ENCODE data around the gene ERRFI1. TPM values are rescaled to one million over a fixed set of nuclear protein-coding genes. Genes with fewer than 3 reads are reported as not detected.

Gene ERRFI1
- total RNA-seq, 4 donors from 2014 or later, result 308 to 587 (median 435) TPM

- intact Hi-C loops (cut with DNase I), result loop anchor here (5.0 kb wide), 2 partner anchors 95 to 175 kb away; no protein-coding TSS in a partner anchor
- H3K36me3 ChIP-seq, result no peaks in the 10 kb centered on the region
- peak overlapping the region; percentile 89 to 97 (median 92) for H3K4me3 ChIP-seq
- H3K4me1 ChIP-seq, result peaks cover 33 to 61% (median 53%) of the 10 kb centered on the region in 4 donors
- H3K27ac ChIP-seq (replicated peaks in 1 of 4), result peak overlapping the region; percentile 90 to 98 (median 95)
- DNase-seq (ENCODE audit: extremely low spot score), result no peak
- TF ChIP-seq EP300 (IDR thresholded peaks at IDR 0.05), result no peak
- no peak for TF ChIP-seq POLR2A (IDR thresholded peaks at IDR 0.05; ENCODE audit: low read depth)
- no peak for TF ChIP-seq POLR2AphosphoS5 (IDR thresholded peaks at IDR 0.05)
- TF ChIP-seq CTCF (IDR thresholded peaks at IDR 0.05), result no peak
- H3K27me3 ChIP-seq, result no peaks in the 10 kb centered on the region
- H3K9me3 ChIP-seq, result no peaks in the 10 kb centered on the region
- 77% methylated on average over 24 of the region's 25 CpGs for WGBS
Observed at GRCh38 chr1:8026976-8027747, 1.1 kb upstream of the ERRFI1 start.

- DNase-seq (ENCODE audit: extremely low spot score), result no peak
- Histone ChIP-seq H3K27ac (replicated peaks in 1 of 4) (peak overlapping the region; percentile 90 to 98 (median 95)), H3K27me3 (no peaks in the 10 kb centered on the region), H3K9me3 (no peaks in the 10 kb centered on the region), H3K36me3 (no peaks in the 10 kb centered on the region), H3K4me1 (peaks cover 38 to 60% (median 56%) of the 10 kb centered on the region in 4 donors), H3K4me3 (peak overlapping the region; percentile 89 to 97 (median 92))
- 1% methylated on average over 10 of the region's 69 CpGs for WGBS
- TF ChIP-seq POLR2A (IDR thresholded peaks at IDR 0.05; ENCODE audit: low read depth) (no peak), POLR2AphosphoS5 (IDR thresholded peaks at IDR 0.05) (peak in 1 of 2 donors; percentile 47), EP300 (IDR thresholded peaks at IDR 0.05) (no peak), CTCF (IDR thresholded peaks at IDR 0.05) (no peak)
- intact Hi-C loops (cut with DNase I), result loop anchor here (5.0 kb wide), 2 partner anchors 97 to 177 kb away; no protein-coding TSS in a partner anchor
Observed at GRCh38 chr1:8025671-8026144, 401 bp downstream of the ERRFI1 start.

GRCh38 chr1:8025061-8025670 is 943 bp downstream of the ERRFI1 start:
- H3K27me3 ChIP-seq, result no peaks in the 10 kb centered on the region
- peaks cover 43 to 66% (median 61%) of the 10 kb centered on the region in 4 donors for H3K4me1 ChIP-seq
- peak overlapping the region; percentile 90 to 98 (median 95) for H3K27ac ChIP-seq (replicated peaks in 1 of 4)
- intact Hi-C loops (cut with DNase I), result loop anchor here (5.0 kb wide), 2 partner anchors 97 to 177 kb away; no protein-coding TSS in a partner anchor
- H3K4me3 ChIP-seq, result peak overlapping the region; percentile 89 to 97 (median 92)
- TF ChIP-seq POLR2A (IDR thresholded peaks at IDR 0.05; ENCODE audit: low read depth) (no peak), POLR2AphosphoS5 (IDR thresholded peaks at IDR 0.05) (peak in 1 of 2 donors; percentile 68)
- H3K9me3 ChIP-seq, result no peaks in the 10 kb centered on the region
- no peaks in the 10 kb centered on the region for H3K36me3 ChIP-seq
- 3% methylated on average over 19 of the region's 19 CpGs for WGBS
- no peak for DNase-seq (ENCODE audit: extremely low spot score)

- Histone ChIP-seq H3K4me1 (peaks cover 47 to 73% (median 68%) of the 10 kb centered on the region in 4 donors), H3K27me3 (no peaks in the 10 kb centered on the region), H3K4me3 (peak overlapping the region; percentile 89 to 97 (median 92)), H3K9me3 (no peaks in the 10 kb centered on the region), H3K27ac (replicated peaks in 1 of 4) (peak overlapping the region; percentile 90 to 98 (median 95)), H3K36me3 (no peaks in the 10 kb centered on the region)
- WGBS, result 63% methylated on average over 3 of the region's 3 CpGs
- peak in 1 of 2 donors; percentile 31 for TF ChIP-seq POLR2AphosphoS5 (IDR thresholded peaks at IDR 0.05)
- no peak for TF ChIP-seq POLR2A (IDR thresholded peaks at IDR 0.05; ENCODE audit: low read depth)
- no peak for TF ChIP-seq EP300 (IDR thresholded peaks at IDR 0.05)
- no peak for TF ChIP-seq CTCF (IDR thresholded peaks at IDR 0.05)
- DNase-seq (ENCODE audit: extremely low spot score), result no peak
- intact Hi-C loops (cut with DNase I), result no loop called here
Observed at GRCh38 chr1:8024329-8024728, 1.8 kb downstream of the ERRFI1 start.

- Histone ChIP-seq H3K27ac (replicated peaks in 1 of 4) (peak overlapping the region; percentile 90 to 98 (median 95)), H3K4me1 (peaks cover 47 to 73% (median 68%) of the 10 kb centered on the region in 4 donors), H3K4me3 (peak overlapping the region; percentile 89 to 97 (median 92)), H3K36me3 (no peaks in the 10 kb centered on the region), H3K27me3 (no peaks in the 10 kb centered on the region), H3K9me3 (no peaks in the 10 kb centered on the region)
- WGBS, result 57% methylated on average over 1 of the region's 1 CpG
- peak in 1 of 2 donors; percentile 12 for TF ChIP-seq POLR2AphosphoS5 (IDR thresholded peaks at IDR 0.05)
- TF ChIP-seq EP300 (IDR thresholded peaks at IDR 0.05), result no peak
- TF ChIP-seq CTCF (IDR thresholded peaks at IDR 0.05), result no peak
- TF ChIP-seq POLR2A (IDR thresholded peaks at IDR 0.05; ENCODE audit: low read depth), result no peak
- intact Hi-C loops (cut with DNase I), result no loop called here
- no peak for DNase-seq (ENCODE audit: extremely low spot score)
Observed at GRCh38 chr1:8023995-8024313, 2.2 kb downstream of the ERRFI1 start.

Data from esophagus muscularis mucosa (tissue), 4 donors.